22Rv1 (cell line): ENCODE results near the gene AKAP9.

Source experiments
- ZFX ChIP-seq: fragments of 450-650 bp; IDR thresholded peaks from 2 replicates; pipeline ENCODE4 v1.6.1; 2017; ENCODE audit warnings: antibody characterized with exemption, borderline replicate concordance
- TF ChIP-seq, protein P1 (sequence below): fragments of 450-650 bp; IDR thresholded peaks from 2 replicates; pipeline ENCODE4 v1.5.1; 2017; ENCODE audit warnings: mild to moderate bottlenecking

DNA sequence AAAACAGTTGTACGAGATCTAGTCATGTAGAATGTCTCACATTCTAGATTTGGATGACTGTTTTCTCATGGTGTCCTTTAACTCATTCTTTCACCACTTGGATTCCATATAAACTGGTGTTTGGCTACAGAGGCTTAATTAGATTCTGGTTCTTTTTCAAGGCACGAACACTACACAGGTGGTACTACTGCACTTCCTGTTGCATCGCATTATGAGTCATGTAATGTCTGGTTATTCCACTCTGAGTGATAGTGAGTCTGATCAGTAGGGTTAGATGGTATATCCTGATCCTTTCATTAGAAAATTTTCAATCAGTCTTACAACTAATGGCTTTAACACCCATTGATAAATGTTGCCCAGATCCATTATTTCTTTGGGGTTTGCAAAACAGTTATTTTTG lies 11.2 kb upstream of the AKAP9 start:
- TF ChIP-seq, protein P1, sequence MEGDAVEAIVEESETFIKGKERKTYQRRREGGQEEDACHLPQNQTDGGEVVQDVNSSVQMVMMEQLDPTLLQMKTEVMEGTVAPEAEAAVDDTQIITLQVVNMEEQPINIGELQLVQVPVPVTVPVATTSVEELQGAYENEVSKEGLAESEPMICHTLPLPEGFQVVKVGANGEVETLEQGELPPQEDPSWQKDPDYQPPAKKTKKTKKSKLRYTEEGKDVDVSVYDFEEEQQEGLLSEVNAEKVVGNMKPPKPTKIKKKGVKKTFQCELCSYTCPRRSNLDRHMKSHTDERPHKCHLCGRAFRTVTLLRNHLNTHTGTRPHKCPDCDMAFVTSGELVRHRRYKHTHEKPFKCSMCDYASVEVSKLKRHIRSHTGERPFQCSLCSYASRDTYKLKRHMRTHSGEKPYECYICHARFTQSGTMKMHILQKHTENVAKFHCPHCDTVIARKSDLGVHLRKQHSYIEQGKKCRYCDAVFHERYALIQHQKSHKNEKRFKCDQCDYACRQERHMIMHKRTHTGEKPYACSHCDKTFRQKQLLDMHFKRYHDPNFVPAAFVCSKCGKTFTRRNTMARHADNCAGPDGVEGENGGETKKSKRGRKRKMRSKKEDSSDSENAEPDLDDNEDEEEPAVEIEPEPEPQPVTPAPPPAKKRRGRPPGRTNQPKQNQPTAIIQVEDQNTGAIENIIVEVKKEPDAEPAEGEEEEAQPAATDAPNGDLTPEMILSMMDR = no peak
- TF ChIP-seq ZFX = no peak
